ENCODE measurements around the gene FOXRED2.

Gene FOXRED2

GRCh38 chr22:36465232-36466021 lies 41.4 kb downstream of the FOXRED2 start:
- Histone ChIP-seq H4K20me1 (ENCODE audit: low read depth, low read length) (no peaks in the 10 kb centered on the region), H3K4me3 (ENCODE audit: insufficient read depth, low read length, poor library complexity, severe bottlenecking) (no peak overlapping the region), H3K9me3 (ENCODE audit: insufficient read depth, low read length) (no peaks in the 10 kb centered on the region), H3K4me2 (ENCODE audit: low read depth, low read length, poor library complexity, severe bottlenecking) (no peak overlapping the region), H3K27me3 (ENCODE audit: low read length) (no peaks in the 10 kb centered on the region), H2AFZ (ENCODE audit: low read depth, low read length, severe bottlenecking) (no peak overlapping the region), H3K36me3 (ENCODE audit: low read length) (no peaks in the 10 kb centered on the region), H3K9me2 (replicated peaks; ENCODE audit: insufficient read depth, low read length) (no peaks in the 10 kb centered on the region), H3K9ac (ENCODE audit: low read length) (no peak overlapping the region), H3K27ac (ENCODE audit: low read depth, low read length) (no peak overlapping the region), H3K79me2 (ENCODE audit: insufficient read depth, low read length) (no peaks in the 10 kb centered on the region), H3F3A (ENCODE audit: insufficient read depth) (no peaks in the 10 kb centered on the region)
- TF ChIP-seq EZH2phosphoT487 (conservative IDR thresholded peaks at IDR 0.05; ENCODE audit: low read length): no peak
- TF ChIP-seq, protein P1, sequence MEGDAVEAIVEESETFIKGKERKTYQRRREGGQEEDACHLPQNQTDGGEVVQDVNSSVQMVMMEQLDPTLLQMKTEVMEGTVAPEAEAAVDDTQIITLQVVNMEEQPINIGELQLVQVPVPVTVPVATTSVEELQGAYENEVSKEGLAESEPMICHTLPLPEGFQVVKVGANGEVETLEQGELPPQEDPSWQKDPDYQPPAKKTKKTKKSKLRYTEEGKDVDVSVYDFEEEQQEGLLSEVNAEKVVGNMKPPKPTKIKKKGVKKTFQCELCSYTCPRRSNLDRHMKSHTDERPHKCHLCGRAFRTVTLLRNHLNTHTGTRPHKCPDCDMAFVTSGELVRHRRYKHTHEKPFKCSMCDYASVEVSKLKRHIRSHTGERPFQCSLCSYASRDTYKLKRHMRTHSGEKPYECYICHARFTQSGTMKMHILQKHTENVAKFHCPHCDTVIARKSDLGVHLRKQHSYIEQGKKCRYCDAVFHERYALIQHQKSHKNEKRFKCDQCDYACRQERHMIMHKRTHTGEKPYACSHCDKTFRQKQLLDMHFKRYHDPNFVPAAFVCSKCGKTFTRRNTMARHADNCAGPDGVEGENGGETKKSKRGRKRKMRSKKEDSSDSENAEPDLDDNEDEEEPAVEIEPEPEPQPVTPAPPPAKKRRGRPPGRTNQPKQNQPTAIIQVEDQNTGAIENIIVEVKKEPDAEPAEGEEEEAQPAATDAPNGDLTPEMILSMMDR (IDR thresholded peaks at IDR 0.05; ENCODE audit: insufficient read depth, low read length, poor library complexity, severe bottlenecking): no peak

DNA sequence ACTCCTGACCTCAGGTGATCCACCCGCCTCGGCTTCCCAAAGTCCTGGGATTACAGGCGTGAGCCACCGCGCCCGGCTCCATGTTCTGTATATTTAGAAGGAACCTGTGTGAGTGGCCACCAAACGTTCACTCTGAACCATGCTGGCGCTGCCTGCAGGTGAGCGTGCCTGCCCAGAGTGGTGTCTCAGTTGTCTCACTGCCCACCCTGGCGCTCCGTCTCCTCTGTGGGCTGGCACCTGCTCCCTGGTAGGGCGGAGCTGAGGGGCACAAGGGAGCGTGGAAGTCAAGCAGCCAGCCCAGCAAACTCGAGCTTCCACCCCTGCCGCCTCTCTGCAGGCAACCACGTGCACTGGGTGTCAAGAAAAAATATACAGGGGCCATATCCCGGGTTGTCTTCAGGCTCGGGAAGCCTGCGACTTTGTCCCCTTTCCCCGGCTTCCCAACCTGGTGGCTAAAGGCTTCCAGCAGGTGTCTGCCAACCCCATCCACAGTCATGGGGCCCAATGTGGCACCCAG lies 42.1 kb downstream of the FOXRED2 start:
- no peaks in the 10 kb centered on the region for H3F3A ChIP-seq (ENCODE audit: insufficient read depth)
- TF ChIP-seq, protein P1 (IDR thresholded peaks at IDR 0.05; ENCODE audit: insufficient read depth, low read length, poor library complexity, severe bottlenecking): no peak
- TF ChIP-seq EZH2phosphoT487 (conservative IDR thresholded peaks at IDR 0.05; ENCODE audit: low read length): no peak
- H3K4me2 ChIP-seq (ENCODE audit: low read depth, low read length, poor library complexity, severe bottlenecking): no peak overlapping the region
- no peaks in the 10 kb centered on the region for H4K20me1 ChIP-seq (ENCODE audit: low read depth, low read length)
- H3K9me2 ChIP-seq (replicated peaks; ENCODE audit: insufficient read depth, low read length): no peaks in the 10 kb centered on the region
- no peaks in the 10 kb centered on the region for H3K79me2 ChIP-seq (ENCODE audit: insufficient read depth, low read length)
- H3K27ac ChIP-seq (ENCODE audit: low read depth, low read length): no peak overlapping the region
- no peak overlapping the region for H3K4me3 ChIP-seq (ENCODE audit: insufficient read depth, low read length, poor library complexity, severe bottlenecking)
- H3K9me3 ChIP-seq (ENCODE audit: insufficient read depth, low read length): no peaks in the 10 kb centered on the region
- H3K27me3 ChIP-seq (ENCODE audit: low read length): no peaks in the 10 kb centered on the region
- H3K9ac ChIP-seq (ENCODE audit: low read length): no peak overlapping the region
- no peak overlapping the region for H2AFZ ChIP-seq (ENCODE audit: low read depth, low read length, severe bottlenecking)
- no peaks in the 10 kb centered on the region for H3K36me3 ChIP-seq (ENCODE audit: low read length)

DNA sequence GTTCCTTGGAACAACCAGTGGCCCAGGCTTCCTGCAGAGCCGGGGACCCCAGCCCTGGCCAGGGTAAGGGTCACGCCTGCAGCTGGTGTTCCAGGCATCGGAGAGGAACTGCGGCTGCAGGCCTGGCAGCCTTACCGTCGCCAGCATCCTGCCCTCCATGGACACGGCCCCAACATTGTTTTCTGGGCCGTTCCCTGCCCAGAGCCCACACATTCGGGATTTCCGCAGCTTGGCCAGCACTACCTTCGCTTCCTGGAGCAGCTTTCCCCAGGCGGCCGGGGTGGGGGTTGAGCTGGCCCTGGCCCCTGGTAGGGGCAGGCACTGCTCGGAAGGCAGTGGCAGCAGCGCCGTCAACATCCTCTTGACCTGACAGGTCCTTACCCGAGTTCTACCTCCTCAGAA lies 43.1 kb downstream of the FOXRED2 start:
- H3K27me3 ChIP-seq (ENCODE audit: low read length): no peaks in the 10 kb centered on the region
- H3F3A ChIP-seq (ENCODE audit: insufficient read depth): no peaks in the 10 kb centered on the region
- no peak overlapping the region for H3K4me2 ChIP-seq (ENCODE audit: low read depth, low read length, poor library complexity, severe bottlenecking)
- H3K9ac ChIP-seq (ENCODE audit: low read length): no peak overlapping the region
- H2AFZ ChIP-seq (ENCODE audit: low read depth, low read length, severe bottlenecking): no peak overlapping the region
- no peaks in the 10 kb centered on the region for H3K79me2 ChIP-seq (ENCODE audit: insufficient read depth, low read length)
- H3K9me3 ChIP-seq (ENCODE audit: insufficient read depth, low read length): no peaks in the 10 kb centered on the region
- H3K27ac ChIP-seq (ENCODE audit: low read depth, low read length): no peak overlapping the region
- no peaks in the 10 kb centered on the region for H3K9me2 ChIP-seq (replicated peaks; ENCODE audit: insufficient read depth, low read length)
- no peaks in the 10 kb centered on the region for H3K36me3 ChIP-seq (ENCODE audit: low read length)
- H3K4me3 ChIP-seq (ENCODE audit: insufficient read depth, low read length, poor library complexity, severe bottlenecking): no peak overlapping the region
- H4K20me1 ChIP-seq (ENCODE audit: low read depth, low read length): no peaks in the 10 kb centered on the region
- TF ChIP-seq, protein P1 (IDR thresholded peaks at IDR 0.05; ENCODE audit: insufficient read depth, low read length, poor library complexity, severe bottlenecking): no peak
- TF ChIP-seq EZH2phosphoT487 (conservative IDR thresholded peaks at IDR 0.05; ENCODE audit: low read length): no peak

Measured in SU-DHL-6 (cell line).